Activated T-cell treated with anti-CD3 and anti-CD28 coated beads for 1 hour (primary cell): ENCODE measurements around the gene CYP26B1.

Experiments used
- DNase-seq: peaks from one replicate; pipeline ENCODE4 v3.0.0-alpha.2; 2020; ENCODE audit warnings: low read depth

The CYP26B1 gene

DNA sequence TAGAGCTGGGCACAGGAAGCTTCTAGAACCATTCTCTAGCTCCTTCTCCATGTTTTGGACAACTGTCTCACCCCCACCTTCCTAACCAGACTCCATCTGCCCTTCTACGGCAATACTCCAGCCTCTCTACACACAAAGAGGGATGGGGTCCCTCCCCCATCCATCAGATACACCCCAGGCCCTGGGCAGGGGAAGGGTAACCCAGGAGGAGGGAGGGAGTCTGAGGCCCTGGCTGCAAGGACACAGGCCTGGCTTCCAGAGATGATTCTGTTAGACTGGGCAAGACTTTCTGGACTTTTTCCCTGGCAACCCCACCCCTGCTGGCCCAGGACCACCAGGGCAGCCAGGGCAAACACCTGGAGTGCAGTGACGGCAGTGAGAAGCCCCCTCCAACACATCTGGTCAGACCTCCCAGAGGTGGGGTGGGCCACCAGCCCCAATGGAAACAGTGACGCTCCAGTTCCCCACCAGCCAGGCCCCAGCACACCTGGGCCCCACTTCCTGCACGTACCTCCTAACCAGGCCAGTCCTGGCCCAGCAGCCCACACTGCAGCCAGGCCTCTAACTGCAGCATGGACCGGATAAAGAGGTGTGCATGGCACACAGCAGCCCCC, 6.5 kb downstream of the CYP26B1 start:
- no peak for DNase-seq

DNA sequence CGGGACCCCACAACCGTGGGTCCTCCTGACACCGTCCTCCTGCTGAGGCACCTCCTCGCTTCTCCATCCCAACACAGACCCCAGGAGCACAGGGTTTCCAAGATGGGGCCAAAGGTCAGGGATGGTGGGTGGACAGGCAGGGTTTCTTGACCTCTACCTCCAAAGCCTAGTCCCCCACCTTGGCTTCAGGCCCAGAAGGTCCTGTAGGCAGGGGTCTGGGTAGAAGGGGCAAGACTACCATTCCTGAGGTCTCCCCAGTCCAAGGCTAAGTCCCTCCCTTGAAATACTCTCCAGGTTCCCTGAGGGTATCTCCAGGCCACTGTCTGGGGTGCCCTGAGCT, 7.1 kb downstream of the CYP26B1 start:
- DNase-seq, result no peak

DNA sequence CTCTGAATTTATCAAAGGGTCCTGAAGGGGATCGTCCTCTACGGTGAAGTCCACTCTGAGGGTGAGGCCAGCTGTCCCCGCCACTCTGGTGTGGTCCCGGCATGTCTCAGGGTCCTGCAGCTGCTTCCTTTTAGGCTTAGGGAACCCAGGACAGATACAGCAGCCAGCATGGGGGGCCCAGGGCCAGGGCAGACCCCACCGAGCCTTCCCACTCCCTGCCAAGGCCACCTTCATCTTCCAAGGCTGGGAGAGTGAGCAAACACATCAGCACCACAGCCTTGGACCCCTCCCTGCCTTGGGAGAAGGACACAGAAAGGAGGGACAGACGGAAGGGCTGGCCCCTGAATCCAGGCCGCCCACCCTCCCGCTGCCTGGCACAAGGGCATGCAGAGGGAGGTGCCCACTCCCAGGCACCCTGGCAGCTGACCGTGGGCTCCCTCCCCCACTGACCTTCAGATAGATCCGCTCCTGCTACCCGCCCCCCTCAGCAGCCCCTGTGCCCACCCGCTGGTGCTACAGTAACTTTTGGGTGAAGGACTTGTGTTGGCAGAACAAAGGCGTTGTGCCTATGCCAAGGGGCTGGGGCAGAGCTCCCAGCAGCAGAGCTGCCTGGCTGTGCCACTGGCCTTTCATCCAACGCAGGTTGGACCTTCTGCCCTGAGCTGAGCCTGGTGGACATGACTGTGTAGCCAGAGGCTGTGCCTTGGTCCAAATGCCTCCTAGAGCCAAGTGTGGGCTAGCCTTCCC, 7.6 kb downstream of the CYP26B1 start:
- no peak for DNase-seq

DNA sequence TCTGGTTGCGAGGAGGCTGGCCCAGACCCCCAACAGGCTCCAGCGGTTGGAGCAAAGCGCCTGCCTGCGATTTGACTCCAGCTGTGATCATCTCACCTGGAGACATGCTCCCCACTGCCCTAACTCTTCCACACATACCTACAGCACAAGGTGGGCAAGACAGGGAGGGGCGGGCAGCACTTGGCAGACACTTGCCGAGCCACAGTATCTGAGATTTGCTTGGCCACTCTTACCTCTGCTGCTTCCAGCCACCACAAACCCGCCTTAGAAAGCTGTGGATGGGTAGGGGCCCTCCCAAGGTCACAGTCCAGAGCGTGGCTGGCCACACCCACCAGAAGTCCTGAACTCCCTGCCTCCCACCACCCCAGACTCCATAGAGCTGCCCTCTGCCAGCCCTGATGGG, 8.2 kb downstream of the CYP26B1 start:
- no peak for DNase-seq

DNA sequence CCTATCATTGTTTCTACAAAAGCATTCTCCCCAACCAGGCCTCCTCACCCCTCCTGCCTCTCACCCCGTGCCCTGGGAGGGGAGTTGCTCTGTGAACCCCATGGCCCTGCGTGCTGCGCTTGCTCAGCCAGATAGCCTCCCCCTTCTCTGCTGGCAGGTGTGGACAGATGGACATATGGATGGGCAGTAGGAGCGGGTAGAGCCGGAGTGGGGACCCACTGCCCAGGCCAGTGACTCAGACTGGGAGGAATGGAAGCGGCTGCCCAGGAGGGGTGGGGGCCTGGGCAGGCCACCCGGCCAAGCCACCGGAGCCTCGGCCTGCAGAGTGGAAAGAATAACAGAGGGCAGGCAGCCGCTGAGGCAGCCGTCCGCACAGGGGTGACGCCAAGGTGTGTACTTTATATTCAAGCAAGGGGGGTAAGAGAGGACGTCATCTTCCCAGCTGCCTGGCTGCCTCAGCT, 8.7 kb downstream of the CYP26B1 start:
- no peak for DNase-seq

DNA sequence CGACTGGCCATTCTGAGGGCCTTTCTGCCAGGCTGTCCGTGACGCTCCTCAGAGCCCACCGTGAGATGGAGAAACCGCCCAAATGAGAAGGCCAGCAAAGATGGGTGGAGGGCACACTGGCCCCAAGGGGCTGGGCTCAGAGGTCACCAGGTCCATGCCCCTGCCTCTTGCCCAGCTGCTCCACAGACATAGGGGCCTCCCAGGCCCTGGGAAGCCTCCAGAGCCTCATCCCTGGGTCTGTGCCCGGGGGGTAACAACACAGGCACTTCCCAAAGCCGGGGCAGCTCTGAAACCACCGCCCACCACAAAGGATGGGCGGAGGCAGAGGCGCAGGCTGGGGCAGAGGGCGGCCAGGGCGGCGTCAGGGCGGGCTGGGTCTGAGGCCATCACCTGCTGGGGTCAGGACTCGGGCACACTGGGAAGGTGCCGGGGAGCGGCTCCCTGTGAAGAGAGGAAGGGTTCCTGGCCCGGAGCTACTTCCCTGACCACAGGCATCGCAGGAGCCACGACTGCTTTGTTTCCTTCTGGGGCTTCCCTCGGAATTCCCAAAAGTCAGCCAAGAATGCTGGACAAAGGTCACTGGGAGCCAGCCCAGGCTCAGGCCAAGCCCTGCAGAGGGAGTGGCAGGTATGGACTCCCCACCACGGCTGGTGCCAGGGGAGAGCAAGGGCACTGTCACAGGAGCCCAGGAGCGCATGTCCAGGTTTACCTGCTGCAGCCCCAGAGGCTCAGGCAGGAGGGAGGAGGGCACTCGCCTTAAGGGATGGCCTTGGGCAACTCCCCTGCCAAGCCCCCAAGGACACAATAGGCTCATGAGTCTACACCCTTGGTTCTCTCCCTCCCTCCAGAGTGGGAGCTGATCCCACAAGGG, 9.4 kb downstream of the CYP26B1 start:
- DNase-seq, result no peak

DNA sequence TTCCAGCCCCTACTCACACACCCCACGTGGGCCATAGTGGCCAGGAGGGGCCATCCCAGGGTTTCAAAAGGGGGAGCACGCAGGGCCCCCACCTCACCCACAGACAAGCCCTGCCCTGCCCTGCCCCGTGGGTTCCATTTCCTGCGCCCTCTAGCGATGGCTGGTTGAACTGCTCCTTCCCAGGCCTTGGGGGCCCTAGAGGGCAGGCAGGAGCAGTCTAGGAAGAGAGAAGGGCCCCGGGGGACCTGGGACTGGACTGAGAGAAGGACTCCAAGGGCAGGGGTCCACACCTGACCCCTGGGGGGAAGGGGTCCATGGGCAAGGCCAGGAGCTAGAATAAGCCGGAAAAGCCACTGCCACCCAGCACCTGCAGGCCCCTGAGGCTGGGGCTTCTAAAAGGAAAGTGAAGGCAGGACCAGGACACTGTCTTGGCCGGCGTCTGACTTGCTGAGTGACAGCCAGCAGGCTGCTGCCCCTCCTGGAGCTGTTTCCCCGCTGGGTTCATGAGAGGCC, 10.1 kb downstream of the CYP26B1 start:
- DNase-seq, result peak; percentile 58

DNA sequence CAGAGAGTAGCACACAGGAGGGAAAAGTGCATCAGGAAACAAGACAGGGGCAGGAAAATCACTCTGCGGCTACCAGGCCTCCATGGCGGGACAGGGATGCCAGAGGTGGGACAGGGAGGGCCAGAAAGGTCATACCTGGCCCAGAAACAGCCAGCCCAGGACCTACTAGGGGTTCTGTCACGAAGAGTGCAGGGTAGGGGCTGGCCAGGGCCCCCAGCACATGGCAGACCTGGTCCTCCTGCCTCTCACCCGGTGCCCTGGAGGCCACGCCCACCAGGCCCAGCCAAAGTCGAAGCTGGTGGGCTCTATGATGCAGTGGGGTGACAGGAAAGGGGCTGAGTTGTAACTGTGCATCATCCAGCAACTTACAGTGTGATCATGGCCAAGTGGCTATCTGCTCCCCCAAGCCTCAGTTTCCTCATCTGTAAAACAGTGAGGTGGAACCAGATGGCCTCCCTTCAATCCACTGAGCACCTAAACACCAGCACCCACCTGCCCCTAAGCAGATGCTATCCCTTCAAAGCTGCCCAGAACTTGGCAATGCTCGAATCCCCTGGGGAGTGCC, 10.6 kb downstream of the CYP26B1 start:
- no peak for DNase-seq

DNA sequence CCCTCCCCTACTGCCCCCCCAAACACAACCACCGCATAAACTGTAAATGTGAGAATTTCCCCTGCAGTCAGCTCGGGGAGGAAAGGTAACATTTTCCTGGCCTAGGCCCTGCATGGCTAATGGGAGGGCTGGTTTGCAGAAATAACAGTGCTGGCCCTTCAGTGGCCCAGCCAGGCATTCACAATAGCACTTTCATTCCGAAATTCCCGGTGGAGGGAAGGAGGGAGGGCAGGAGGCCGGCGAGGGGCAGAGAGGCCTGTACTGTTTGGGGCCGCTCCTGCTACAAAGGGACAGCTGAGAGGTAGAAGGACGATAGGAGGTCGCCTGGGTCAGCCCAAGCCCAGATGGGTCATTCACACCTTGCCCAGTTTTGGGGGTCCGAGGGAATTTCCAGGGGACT, 11.3 kb downstream of the CYP26B1 start:
- DNase-seq, result no peak

DNA sequence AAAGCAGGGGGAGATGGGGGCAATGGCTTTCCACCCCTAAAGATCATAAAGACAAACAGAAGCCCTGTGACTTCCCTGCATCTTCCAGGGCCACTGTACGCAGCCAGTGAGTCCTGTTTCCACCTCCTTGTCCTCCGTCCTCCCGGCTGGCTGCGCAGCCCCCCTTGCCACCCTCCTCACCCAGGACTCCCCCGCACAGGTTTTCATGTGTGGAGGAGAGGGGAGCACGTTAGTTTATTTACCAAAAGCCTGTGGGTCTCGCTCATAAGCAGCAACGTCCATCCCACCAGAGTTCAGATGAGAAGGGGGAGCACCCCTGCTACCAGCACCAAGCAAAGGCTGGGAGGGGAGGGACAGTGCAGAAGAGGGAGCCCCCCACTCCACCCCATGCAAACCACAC, 11.7 kb downstream of the CYP26B1 start:
- no peak for DNase-seq

DNA sequence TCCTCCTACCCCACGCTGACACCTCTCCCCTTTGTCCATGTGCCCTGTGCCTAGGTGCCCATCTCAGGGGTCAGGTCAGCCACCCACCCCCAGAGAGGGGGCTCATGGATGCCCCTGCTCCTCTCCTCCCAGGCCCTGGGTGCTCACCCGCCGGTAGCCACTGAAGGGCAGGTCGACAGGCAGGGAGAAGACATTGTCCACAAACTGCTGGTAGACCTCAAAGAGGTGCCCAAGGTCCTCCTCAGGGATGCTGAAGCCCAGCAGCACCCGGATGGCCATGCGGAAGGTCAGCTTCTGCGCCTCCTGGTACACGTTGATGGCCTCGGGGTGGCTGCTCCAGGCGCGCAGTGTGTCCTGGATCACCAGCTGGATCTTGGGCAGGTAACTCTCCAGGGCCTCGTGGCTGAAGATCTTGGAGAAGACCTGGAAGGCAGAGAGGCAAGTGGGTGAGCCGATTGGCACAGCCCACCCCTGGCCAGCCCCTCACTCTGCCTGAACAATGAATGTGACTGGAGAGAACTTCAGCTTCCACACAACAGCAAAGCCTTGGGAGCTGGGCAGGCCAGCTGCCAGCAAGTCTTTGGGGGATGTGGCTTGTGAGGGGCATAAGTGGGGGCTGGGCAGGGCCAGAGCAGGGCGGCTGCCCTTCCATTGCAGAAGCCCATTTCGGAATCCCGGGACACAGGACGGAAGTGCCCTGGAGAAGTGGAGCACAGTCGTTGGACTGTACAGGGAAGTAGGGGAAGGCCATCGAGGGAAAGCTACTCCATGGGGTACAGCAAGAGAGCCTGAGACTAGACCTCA, 12.5 kb downstream of the CYP26B1 start:
- DNase-seq, result no peak

DNA sequence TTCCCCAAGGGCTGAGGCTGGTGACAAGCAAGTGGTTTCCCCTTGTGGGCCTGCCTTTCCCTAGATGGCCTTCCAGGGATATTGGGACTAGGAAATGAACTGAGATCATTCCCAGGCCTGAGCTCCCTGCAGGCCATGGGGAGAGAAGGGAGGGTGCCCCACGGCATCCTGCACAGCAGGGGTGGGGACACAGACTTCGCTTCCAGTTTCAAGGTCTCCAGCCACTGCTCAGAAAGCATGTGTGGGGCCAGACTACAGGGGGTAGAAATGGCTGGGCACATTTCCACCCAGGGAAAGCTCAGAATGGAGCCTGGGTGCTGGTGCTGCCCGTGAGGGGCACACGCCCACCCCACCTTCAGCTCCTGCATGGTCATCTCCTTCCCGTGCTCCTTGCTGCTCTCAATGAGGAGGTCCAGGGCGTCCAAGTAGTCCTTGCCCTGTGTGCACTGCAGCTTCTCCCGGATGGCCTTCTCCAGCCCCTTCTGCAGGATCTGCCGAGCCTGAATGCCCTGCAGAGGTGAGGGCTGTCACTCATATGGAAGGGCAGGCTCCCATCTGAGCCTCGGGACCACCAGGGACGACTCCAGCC, 13.2 kb downstream of the CYP26B1 start:
- no peak for DNase-seq

DNA sequence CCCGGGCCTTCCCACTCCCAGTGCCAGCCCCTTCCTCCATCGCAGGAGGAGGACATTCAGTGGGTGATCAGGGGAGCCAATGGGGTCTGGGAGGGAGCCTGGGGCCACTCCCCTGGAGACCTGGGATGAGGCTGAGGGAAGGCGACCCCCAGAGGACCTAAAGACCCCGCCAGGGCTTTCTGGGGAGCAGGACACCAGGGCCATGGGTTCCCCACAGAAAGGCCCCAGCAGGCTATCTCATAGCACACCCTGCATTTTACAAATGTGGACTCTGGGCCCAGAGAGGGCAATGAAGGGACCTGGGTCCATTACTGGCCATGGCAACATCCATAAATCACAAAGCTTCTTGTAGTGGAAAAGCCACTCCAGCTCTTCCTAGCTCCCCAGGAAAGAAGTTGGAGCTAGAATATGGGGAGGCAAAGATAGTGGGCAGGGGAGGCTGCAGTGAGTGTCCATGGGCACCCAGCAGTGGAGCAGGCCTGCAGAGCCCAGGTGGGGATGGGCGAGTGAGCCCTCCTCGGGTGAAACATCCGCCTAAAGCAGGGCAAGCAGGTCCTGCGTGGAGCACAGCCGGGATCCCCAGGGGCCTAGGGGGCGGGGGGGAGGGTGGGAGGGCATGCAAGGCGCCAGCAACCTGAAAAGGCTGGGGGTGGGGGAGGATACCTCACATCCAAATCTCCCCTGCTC, 13.8 kb downstream of the CYP26B1 start:
- DNase-seq, result no peak

DNA sequence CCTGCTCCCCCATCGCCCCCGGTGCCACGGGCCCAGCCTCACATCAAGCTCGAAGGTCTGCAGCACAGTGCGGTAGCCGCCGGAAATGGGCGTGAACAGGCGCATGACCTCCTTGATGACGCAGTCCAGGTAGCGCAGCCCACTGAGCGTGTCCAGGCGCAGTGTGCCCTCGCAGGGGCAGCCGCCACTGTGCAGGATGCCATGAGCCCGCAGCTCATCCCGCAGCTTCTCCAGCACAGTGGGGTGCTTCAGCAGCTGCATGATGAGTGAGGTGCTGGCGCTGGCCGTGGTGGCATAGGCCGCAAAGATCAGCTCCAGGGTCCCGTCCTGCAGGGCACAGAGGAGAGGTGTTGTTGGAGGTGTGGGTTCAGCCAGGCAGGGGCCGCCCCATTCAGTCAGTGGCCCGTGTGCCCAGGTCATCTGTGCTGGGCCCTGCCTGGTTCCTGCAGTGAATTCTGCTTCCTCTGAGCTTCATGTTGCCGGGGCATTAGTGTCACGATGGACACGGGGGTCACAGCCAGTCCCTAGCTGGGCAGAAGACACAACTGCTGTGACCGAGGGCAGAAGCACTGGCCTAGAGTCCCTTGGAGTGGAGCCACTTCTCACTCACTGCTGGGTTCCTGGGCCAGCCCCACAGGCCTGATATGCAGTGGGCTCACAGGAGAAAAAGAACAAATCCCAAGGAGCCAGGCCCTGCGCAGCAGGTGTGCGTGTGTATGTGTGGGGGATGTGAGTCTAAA, 14.5 kb downstream of the CYP26B1 start:
- DNase-seq, result no peak

DNA sequence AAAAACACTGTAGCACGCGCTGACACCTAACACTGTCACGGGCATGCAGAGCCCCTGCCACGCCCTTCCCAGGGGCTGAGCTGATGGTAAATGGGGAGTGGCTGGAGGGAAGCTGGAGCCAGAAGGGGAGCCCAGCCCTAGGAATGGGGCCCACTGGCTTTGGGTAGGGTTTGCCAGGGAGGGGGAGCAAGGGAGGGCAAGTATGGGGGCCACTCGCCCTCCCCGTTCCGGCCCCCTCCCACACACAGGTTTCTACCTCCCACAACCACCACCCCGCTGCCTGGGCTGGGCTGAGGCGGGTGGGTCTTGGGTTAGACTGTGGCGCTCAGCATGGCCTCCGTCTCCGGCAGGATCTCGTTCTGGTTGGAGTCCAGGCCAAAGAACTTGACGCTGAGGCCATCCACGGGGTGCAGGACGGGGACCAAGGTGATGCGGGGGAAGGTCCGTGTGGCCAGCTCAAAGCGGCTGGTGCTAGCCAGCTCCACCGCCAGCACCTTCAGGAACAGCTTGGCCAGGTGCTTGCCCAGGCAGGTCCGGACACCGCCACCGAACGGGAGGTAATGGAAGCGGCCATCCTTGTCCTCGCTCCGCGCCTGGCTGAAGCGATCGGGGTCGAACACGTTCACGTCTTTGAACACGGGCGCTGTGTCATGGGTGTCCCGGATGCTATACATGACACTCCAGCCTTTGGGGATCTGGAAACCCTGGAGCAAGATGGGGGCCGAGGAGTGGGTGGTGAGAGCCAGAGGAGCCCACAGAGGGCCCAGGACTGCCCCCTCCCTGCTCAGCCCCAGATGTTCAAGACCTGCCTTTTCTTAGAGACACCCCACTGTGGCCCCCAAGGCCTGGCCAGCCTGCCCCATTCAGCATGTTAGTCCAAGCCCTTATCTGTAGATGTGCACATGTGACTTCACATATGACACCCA, 15.5 kb downstream of the CYP26B1 start:
- no peak for DNase-seq

DNA sequence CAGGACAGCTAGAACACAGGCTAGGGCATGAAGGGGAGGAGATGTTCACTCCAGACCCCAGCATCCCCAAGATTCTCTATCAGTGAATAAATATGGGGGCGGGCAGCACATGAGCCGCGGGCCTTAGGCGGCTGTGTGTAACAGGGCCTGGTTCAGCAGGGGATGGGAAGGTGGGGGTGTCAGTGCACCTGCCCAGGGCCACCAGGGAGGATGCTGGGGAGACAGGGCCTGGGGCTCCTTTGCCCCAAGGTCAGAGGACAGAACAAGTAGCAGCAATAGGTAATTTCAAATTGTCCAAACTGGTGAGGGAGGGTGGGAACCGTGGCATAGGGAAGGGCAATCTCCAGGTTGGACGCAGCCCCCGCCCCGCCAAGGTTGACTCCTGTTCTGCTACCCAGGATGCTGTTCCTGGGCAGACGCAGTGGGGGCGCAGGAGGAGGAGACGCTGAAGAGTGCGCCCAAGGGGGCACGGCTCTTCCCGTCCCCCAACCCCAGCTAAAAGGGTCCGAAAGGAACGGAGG, 16.2 kb downstream of the CYP26B1 start:
- DNase-seq, result no peak

DNA sequence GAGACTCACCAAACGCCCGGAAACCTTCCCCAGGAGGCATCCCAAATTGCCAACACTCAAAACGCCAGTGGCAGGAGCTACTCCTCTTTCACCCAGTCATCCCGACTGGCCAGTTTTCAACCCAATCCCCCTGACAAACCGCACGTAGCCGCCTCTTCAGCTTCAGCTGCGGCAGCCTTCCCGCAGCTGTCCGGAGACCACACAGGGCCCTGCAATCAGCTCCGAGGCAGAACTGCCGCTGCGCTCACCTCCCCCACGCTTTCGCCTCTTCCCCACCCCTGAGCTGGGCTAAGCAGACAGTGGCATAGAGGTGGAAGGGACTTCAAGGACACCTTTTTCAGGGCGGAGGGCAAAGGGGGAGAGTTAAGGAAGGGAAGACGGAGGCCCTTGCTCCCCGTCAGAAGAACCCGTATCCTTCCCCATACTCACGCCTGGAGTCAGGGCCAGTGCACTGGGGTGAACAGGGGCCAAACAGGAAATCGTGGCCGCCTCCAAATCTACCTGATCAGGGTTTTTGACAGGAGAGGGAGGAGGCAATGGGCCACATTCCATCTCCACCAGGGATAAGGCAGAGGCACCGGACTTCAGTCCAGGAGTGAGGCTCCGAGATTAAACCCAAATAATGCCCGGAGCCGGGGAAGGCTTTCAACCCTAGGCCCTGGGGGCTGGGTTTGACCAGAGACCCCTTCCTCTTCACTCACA, 16.9 kb downstream of the CYP26B1 start:
- DNase-seq, result no peak
